ENCODE results near the gene CGB8.

Gene CGB8

DNA sequence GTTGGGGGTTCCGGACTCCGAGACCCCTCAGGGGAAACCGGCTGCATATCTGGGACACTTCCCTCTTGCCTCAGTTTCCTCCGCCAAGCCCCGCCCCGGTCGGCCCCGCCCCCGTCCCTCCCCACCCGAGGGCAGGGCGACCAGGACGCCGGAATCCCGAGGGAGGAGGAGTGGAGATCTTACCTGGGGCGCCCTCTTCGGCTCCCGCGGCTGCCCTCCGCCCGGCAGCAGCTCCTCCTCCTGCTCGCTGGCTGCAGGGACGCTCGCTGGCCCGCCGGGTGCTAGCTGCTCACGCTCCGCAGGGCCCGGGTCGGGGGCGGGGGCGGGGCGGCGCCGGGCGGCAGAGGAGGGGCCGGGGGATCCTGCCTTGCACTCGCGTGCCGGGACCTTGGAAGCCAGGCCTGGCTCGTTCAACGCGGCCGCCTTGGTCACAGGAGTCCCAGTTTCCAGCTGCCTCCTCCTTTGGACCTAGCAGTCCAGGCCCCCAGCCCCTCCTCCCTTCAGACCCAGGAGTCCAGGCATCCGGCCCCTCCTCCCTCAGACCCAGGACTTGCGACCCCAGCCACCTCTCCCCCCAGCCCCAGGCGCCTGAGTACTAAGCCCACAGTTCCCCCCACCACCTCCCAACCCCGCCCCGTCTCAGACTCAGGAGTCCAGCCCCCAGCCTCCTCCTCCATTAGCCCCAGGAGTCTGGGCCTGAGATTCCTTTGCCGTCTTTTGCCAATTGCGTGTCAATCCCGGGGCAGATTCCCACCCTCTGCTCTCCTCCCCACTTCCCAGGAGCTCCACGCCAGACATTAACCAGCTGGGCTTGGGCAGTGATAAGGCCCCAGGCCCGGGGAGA is 16.1 kb upstream of the CGB8 start, which contains the start of gene NTF4:
TSS of gene NTF4 (minus strand) at position 51 of the 844 bp plus-strand sequence. CDS start 2,821 bp downstream, outside the sequence.
- Histone ChIP-seq H3K36me3 (ENCODE audit: low read depth) (no peaks in the 10 kb centered on the region), H3K4me3 (ENCODE audit: severe bottlenecking) (peak within 1 kb of the TSS; percentile 40), H3K27ac (ENCODE audit: poor library complexity, severe bottlenecking) (peak within 1 kb of the TSS; percentile 92), H3K27me3 (ENCODE audit: insufficient read depth, poor library complexity, severe bottlenecking) (no peaks in the 10 kb centered on the region), H3K9me3 (ENCODE audit: severe bottlenecking) (no peaks in the 10 kb centered on the region), H3K4me1 (ENCODE audit: insufficient read depth, poor library complexity, severe bottlenecking) (peaks cover 7% of the 10 kb centered on the region)
- TF ChIP-seq, protein P1, sequence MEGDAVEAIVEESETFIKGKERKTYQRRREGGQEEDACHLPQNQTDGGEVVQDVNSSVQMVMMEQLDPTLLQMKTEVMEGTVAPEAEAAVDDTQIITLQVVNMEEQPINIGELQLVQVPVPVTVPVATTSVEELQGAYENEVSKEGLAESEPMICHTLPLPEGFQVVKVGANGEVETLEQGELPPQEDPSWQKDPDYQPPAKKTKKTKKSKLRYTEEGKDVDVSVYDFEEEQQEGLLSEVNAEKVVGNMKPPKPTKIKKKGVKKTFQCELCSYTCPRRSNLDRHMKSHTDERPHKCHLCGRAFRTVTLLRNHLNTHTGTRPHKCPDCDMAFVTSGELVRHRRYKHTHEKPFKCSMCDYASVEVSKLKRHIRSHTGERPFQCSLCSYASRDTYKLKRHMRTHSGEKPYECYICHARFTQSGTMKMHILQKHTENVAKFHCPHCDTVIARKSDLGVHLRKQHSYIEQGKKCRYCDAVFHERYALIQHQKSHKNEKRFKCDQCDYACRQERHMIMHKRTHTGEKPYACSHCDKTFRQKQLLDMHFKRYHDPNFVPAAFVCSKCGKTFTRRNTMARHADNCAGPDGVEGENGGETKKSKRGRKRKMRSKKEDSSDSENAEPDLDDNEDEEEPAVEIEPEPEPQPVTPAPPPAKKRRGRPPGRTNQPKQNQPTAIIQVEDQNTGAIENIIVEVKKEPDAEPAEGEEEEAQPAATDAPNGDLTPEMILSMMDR (IDR thresholded peaks at IDR 0.05; ENCODE audit: poor library complexity, severe bottlenecking), result peak; percentile 18
- peak; percentile 70 for DNase-seq (ENCODE audit: low spot score)
- ATAC-seq (ENCODE audit: low read depth), result peak; percentile 66

DNA sequence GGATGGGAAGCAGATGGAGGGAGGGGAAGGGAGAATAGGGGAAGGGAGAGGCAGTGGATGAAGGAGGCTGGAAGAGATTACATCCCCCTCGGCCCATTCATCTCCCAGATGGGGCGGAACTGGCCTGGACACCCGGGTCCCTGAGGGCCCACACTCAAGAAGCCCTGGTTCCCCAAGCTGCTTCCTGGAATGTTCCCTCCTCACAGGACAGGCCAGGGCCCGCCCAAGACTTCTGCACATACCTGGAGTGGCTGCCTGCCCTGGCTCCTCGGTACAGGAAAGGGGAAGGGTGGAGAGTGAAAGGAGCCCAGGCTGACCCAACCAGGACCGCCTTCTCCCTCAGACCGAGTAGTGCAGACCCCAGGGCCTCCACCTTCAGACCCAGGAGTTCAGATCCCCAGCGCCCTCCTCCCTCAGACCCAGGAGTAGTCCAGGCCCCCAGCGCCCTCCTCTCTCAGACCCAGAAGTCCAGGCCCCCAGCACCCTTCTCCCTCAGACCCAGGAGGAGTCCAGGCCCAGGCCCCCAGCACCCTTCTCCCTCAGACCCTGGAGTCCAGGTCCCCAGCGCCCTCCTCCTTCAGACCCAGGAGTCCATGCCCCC is 15.2 kb upstream of the CGB8 start:
- Histone ChIP-seq H3K9me3 (ENCODE audit: severe bottlenecking) (no peaks in the 10 kb centered on the region), H3K4me3 (ENCODE audit: severe bottlenecking) (peak overlapping the region; percentile 40), H3K27me3 (ENCODE audit: insufficient read depth, poor library complexity, severe bottlenecking) (no peaks in the 10 kb centered on the region), H3K27ac (ENCODE audit: poor library complexity, severe bottlenecking) (peak overlapping the region; percentile 92), H3K36me3 (ENCODE audit: low read depth) (no peaks in the 10 kb centered on the region), H3K4me1 (ENCODE audit: insufficient read depth, poor library complexity, severe bottlenecking) (peaks cover 7% of the 10 kb centered on the region)
- TF ChIP-seq, protein P1 (IDR thresholded peaks at IDR 0.05; ENCODE audit: poor library complexity, severe bottlenecking), result no peak
- ATAC-seq (ENCODE audit: low read depth), result peak; percentile 91
- peak; percentile 90 for DNase-seq (ENCODE audit: low spot score)

DNA sequence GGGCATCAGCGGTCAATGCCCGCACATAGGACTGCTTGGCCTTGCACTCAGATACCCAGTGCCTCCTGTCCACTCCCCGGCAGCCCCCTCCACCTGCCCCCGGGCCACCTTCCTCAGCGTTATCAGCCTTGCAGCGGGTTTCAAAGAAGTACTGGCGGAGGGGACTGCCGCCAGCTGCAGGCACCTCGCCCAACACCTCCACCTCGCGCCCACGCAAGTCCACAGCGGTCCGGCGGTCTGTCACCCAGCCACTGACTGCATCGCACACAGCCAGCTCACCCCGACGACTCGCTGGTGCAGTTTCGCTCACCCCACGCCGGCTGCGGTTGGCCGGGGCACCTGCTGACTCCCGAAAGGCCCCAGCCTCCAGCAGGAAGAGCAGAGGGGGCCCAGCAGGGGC is 12.5 kb upstream of the CGB8 start:
- DNase-seq (ENCODE audit: low spot score) (no peak), ATAC-seq (ENCODE audit: low read depth) (no peak)
- Histone ChIP-seq H3K27ac (ENCODE audit: poor library complexity, severe bottlenecking) (no peak overlapping the region), H3K9me3 (ENCODE audit: severe bottlenecking) (no peaks in the 10 kb centered on the region), H3K36me3 (ENCODE audit: low read depth) (no peaks in the 10 kb centered on the region), H3K4me3 (ENCODE audit: severe bottlenecking) (no peak overlapping the region), H3K27me3 (ENCODE audit: insufficient read depth, poor library complexity, severe bottlenecking) (no peaks in the 10 kb centered on the region), H3K4me1 (ENCODE audit: insufficient read depth, poor library complexity, severe bottlenecking) (peaks cover 7% of the 10 kb centered on the region)
- TF ChIP-seq, protein P1 (IDR thresholded peaks at IDR 0.05; ENCODE audit: poor library complexity, severe bottlenecking), result no peak

DNA sequence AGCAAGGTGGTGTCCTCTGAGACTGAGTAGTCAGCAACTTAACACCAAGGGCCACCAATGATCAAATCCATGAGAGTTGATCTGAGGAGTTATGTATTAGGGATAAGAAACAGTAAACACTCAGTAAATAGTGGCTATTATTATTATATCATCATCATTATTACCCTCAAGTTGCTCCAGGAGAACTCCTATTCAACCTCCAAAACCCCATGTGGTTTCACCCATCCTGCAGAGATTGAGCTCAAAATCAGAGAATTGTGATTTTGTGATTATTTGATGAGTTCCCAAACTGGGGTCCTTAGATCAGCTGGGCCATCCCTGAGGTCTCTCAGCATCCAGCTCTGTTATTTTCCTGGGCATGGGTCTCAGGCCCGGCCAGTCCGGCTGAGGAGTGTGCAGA is 12.1 kb upstream of the CGB8 start:
- no peak for ATAC-seq (ENCODE audit: low read depth)
- Histone ChIP-seq H3K36me3 (ENCODE audit: low read depth) (no peaks in the 10 kb centered on the region), H3K4me3 (ENCODE audit: severe bottlenecking) (no peak overlapping the region), H3K4me1 (ENCODE audit: insufficient read depth, poor library complexity, severe bottlenecking) (peaks cover 7% of the 10 kb centered on the region), H3K9me3 (ENCODE audit: severe bottlenecking) (no peaks in the 10 kb centered on the region), H3K27ac (ENCODE audit: poor library complexity, severe bottlenecking) (no peak overlapping the region), H3K27me3 (ENCODE audit: insufficient read depth, poor library complexity, severe bottlenecking) (no peaks in the 10 kb centered on the region)
- TF ChIP-seq, protein P1 (IDR thresholded peaks at IDR 0.05; ENCODE audit: poor library complexity, severe bottlenecking), result no peak
- DNase-seq (ENCODE audit: low spot score), result no peak

Measured in RWPE2 (cell line).